HUES64 (cell line): ENCODE results near the gene ACADVL.

Experiments used
- H3K27ac ChIP-seq: 2 replicates; pipeline ENCODE4 v1.7.0; 2013; ENCODE audit warnings: low read depth, low read length, inconsistent platforms
- H3K27me3 ChIP-seq: 2 replicates; pipeline ENCODE4 v1.6.1; 2013; ENCODE audit warnings: mild to moderate bottlenecking, low read length; ENCODE audit not compliant: insufficient read depth
- H3K36me3 ChIP-seq: 2 replicates; pipeline ENCODE4 v1.6.1; 2013; ENCODE audit warnings: mild to moderate bottlenecking, low read length; ENCODE audit not compliant: insufficient read depth
- H3K4me1 ChIP-seq: 2 replicates; pipeline ENCODE4 v1.6.1; 2013; ENCODE audit warnings: mild to moderate bottlenecking, low read length, moderate library complexity; ENCODE audit not compliant: insufficient read depth
- H3K4me3 ChIP-seq: 2 replicates; pipeline ENCODE4 v1.5.1; 2013; ENCODE audit warnings: mild to moderate bottlenecking, low read length, moderate library complexity
- H3K9ac ChIP-seq: 2 replicates; pipeline ENCODE4 v1.6.1; 2013; ENCODE audit warnings: mild to moderate bottlenecking, low read depth, low read length
- H3K9me3 ChIP-seq: 2 replicates; pipeline ENCODE4 v1.6.1; 2013; ENCODE audit warnings: low read depth, low read length; ENCODE audit not compliant: insufficient read depth
- whole genome bisulfite sequencing: fragments of 150-250, 120-280 bp; methylation state at CpG from one replicate; pipeline ENCODE4 v1.1.7; 2013; ENCODE audit warnings: missing lambda C conversion rate; 5-methylcytosine and 5-hydroxymethylcytosine counted together

The ACADVL gene

DNA sequence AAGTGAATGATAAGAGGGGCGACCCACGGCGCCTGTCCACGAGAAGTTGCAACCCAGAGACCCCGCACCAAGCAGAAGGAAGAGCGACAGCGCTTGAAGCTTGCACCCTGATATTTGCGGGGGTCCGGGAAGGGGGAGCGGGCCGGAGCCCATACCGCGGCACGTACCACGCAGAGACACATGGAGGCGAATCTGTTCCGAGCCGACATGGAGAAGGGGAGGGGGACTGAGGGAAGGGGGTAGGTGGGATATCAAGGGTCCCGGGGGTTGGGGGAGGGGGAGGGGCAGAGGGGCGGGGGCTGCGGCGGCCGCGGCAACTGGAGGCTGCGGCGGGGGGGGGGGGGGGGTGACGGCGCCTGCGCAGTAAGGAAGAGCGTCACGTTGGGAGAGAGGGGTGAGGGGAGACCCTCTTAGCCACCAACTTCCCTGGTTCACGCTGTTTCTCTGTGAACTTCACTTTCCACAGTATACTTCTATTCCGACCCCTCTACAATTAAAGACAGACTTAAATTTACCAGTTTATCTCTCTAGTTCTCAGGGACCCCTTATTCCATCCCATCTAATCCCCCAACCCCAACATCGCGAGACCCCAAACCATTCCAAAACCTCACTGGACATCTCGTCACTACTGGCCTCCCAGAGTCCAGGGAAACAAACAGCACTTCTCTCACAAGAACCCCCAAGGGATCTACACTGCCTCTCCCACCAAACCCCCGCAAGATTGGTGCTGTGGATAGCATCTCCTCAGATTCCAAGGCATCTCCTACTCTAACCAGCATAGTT lies 8.1 kb upstream of the ACADVL start:
- no peak overlapping the region for H3K27ac ChIP-seq
- 12% methylated on average over 24 of the region's 37 CpGs for WGBS
- H3K9ac ChIP-seq: peak overlapping the region; percentile 56

DNA sequence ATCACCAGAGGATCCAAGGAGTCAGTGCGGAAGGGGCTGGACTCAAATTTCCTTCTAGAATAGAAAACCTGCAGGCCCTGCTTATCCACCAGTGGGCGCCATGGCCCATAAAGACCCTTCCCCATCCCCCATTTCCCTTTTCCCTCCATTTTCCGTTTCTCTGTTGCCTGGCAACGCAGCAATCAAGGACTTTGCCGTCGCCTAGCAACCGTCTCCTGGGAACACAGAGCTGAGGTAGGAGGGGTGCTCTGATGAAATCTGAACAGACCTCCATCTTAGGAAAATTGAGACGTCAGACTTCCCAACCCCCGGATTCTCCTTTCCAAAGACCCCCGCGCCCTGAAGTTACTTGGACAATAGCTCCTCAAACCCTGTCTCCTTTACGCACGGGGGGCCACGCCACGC lies 5.8 kb upstream of the ACADVL start:
- Histone ChIP-seq H3K4me1 (peaks cover 29% of the 10 kb centered on the region), H3K27ac (peak overlapping the region; percentile 82), H3K9ac (peak overlapping the region; percentile 57), H3K27me3 (no peaks in the 10 kb centered on the region), H3K4me3 (peak overlapping the region; percentile 53), H3K9me3 (no peaks in the 10 kb centered on the region), H3K36me3 (no peaks in the 10 kb centered on the region)
- WGBS: under 1% methylated on average over 15 of the region's 15 CpGs

More for the DNA sequence above, 8.1 kb upstream of the ACADVL start:
- Histone ChIP-seq H3K4me1 (peaks cover 36% of the 10 kb centered on the region), H3K4me3 (peak overlapping the region; percentile 70), H3K27me3 (no peaks in the 10 kb centered on the region), H3K9me3 (no peaks in the 10 kb centered on the region), H3K36me3 (no peaks in the 10 kb centered on the region)

DNA sequence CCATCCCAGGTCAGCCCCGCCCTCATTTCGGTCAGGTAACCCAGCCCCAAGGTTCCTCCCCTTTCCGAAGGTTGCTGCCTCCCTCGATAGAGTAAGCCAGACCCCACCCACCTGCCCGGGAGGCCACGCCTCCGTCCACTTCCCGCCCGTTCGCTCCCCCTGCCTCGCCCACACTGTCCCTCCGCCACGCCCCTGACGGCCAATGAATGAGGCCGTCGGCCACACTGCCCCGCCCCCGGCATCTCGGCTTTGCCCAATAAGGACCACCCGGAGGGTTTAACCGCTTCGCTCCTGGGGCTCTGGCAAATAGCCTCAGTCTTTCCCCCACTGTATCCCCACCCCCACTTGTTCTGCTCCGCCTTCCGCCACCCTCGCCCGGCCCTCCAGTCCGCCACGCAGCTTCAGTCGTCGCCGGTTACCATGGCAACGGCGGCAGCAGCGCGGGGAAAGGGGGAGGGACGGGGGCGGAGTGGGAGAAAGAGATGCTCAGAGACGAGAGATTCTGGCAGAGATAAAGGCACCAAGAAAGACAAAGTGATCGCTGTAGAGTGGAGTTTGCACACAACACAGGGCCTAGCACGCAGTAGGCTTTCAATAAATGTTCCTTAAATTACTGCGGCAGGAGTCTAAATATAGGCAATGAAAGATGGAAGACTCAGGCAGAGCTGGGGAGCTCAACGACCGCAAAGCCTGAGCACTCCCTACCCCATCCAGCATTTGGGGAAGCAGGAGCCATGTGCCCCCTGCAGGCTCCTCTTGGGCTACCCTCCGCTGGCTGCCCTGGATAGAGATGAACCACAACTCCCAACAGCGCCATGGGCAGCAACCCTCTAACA lies 5.2 kb upstream of the ACADVL start:
- Histone ChIP-seq H3K4me3 (peak overlapping the region; percentile 78), H3K36me3 (no peaks in the 10 kb centered on the region), H3K9ac (peak overlapping the region; percentile 75), H3K27ac (peak overlapping the region; percentile 90), H3K9me3 (no peaks in the 10 kb centered on the region), H3K27me3 (no peaks in the 10 kb centered on the region), H3K4me1 (peaks cover 31% of the 10 kb centered on the region)
- WGBS: under 1% methylated on average over 45 of the region's 45 CpGs

DNA sequence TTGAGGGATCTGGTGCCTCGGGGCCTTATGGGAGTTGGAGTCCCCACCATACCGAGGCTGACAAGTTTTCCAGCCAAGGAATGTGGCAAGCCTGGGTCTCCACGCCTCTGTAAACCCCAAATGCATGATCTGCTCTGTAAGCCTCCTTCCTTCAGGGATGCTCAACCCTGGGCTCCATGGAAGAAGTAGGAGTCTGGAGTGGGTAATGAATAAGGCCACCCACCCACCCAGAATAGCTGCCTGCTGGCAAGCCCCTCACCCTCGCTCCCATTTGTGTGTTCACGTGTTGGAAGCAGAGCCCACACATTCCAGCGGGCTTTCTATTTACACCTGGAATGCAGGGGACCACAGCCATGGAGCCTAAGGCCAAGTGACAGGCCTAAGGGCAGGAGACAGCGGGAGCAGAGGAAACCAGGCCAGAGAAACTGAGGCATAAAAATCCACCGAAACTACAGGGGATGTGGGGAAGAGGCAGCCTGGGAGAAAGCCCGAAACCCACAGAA lies 4.6 kb upstream of the ACADVL start:
- Histone ChIP-seq H3K27me3 (no peaks in the 10 kb centered on the region), H3K27ac (peak overlapping the region; percentile 90), H3K9me3 (no peaks in the 10 kb centered on the region), H3K9ac (peak overlapping the region; percentile 17; the same call in 1 of the 2 replicates), H3K4me1 (peaks cover 32% of the 10 kb centered on the region), H3K36me3 (no peaks in the 10 kb centered on the region), H3K4me3 (peak overlapping the region; percentile 78)
- whole genome bisulfite sequencing: 9% methylated on average over 9 of the region's 9 CpGs

DNA sequence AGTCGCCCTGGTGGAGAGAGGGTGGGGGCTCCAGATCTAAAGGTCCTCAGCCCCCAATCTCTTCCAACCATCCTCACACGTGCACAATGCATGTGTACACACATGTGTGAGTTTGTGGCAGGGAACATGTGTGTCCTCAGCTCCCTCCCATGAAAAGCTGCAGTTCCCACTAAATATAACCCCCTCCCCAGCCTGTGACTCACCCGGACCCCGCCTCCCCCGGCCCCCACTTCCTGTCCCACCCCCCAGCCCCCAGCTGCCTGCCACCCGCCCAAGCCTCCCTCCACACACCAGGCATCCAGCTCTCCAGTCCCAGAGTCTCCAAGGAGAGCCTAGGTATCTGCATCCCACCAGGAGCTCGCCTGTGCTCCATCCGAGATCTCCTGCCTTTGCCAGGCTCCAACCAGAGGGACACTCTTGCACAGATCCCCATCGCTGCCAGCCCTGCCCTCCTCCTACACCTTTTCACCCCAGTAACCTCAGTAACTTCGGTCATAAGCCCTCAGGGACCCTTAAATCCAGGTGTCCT lies 4.0 kb upstream of the ACADVL start:
- Histone ChIP-seq H3K27me3 (no peaks in the 10 kb centered on the region), H3K4me1 (peaks cover 30% of the 10 kb centered on the region), H3K4me3 (peak overlapping the region; percentile 78), H3K9ac (peak overlapping the region; percentile 17; the same call in 1 of the 2 replicates), H3K9me3 (no peaks in the 10 kb centered on the region), H3K36me3 (no peaks in the 10 kb centered on the region), H3K27ac (peak overlapping the region; percentile 90)
- WGBS: 5% methylated on average over 7 of the region's 10 CpGs

DNA sequence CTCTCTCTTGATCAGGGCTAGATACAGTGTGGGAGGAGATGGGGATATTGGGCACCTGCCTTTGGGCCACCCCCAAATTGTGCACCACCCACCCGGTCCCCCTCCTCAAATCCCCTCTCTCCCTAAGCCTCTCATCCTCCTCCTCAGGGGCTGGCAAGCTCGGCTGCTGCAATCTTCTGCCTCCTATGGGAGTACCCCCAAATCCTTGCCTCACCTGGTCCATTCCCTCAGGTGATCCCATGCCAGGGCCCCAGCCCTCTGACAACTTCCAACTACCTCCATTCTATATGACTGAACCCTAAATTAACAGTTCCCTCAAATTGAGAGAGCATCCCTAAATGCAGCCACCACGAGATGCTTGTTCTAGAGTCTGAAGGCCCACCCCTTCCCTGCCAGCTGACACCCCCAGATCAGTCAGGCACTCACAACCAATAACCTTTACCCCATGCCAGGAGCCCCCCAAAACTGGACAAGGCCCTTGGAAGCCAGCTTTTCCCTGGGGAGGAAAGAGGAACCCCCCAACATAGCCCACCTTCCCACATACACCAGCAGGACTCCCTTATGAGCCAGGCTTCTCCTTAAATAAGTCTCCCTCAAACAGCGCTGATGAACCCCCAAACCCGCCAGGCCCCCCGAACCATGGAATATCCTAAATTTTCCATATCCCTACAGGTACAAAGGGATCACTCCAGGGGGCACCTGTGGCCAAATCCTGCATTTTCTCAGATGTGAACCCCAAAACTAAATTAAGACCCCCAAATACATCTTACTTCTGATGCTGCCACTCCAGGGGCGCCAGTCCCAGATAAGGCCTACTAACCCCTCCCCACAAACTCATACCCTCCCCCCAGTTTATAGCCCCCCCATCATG lies 3.3 kb upstream of the ACADVL start:
- H3K27ac ChIP-seq: peak overlapping the region; percentile 33; the same call in 1 of the 2 replicates
- peak overlapping the region; percentile 1; the same call in 1 of the 2 replicates for H3K9ac ChIP-seq
- H3K36me3 ChIP-seq: peaks cover 5% of the 10 kb centered on the region
- H3K4me1 ChIP-seq: peaks cover 33% of the 10 kb centered on the region; the same call in 1 of the 2 replicates
- no peaks in the 10 kb centered on the region for H3K9me3 ChIP-seq
- H3K4me3 ChIP-seq: peak overlapping the region; percentile 42
- WGBS: 19% methylated on average over 7 of the region's 7 CpGs
- no peaks in the 10 kb centered on the region for H3K27me3 ChIP-seq

DNA sequence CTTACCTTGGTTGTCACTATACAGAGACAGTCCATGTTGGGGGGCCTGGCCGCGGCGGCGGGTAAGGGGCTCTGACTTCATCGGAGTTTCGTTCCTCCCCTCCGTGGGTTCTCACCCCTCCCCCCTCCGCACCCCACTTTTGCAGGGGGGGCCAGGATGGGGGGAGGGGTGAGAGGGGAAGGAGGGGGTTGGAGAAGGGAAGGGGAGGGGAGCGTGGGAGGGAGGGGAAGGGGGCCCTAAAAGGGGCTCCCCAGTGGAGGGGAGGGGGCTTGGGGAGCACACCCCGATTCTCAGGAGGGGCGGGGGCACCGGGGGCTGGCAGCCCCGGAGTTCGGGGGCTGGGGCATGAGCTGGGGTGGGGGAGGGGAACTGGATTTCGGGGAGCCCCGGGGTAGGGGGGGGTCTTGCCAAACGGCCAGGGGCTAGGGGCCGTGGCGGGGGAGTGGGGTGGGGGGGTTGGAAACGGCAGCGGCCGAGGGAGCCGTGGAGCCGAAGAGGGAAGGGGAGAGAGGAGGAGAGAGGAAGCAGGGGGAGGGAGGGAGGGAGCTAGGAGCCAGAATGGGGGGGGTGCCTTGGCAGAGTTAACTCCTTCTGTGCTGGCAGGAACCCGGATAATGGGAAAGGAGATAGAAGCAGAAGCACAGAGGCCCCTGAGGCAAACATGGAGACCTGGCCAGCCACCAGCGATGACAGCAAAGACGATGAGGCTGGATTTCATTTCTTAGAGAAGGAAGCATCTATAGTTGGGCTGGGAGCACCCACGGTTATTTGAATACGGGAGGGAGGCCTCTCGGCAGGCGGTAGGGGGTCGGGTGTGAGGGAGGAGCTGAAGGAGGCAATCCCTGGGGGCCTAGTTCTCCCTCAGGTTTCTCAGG lies 2.4 kb upstream of the ACADVL start:
- peak overlapping the region; percentile 47; the same call in 1 of the 2 replicates for H3K9ac ChIP-seq
- H3K27me3 ChIP-seq: no peaks in the 10 kb centered on the region
- WGBS: 3% methylated on average over 27 of the region's 32 CpGs
- H3K36me3 ChIP-seq: peaks cover 14% of the 10 kb centered on the region
- peak overlapping the region; percentile 54 for H3K4me3 ChIP-seq
- no peaks in the 10 kb centered on the region for H3K9me3 ChIP-seq
- peak overlapping the region; percentile 9; the same call in 1 of the 2 replicates for H3K27ac ChIP-seq
- peaks cover 27% of the 10 kb centered on the region; the same call in 1 of the 2 replicates for H3K4me1 ChIP-seq

DNA sequence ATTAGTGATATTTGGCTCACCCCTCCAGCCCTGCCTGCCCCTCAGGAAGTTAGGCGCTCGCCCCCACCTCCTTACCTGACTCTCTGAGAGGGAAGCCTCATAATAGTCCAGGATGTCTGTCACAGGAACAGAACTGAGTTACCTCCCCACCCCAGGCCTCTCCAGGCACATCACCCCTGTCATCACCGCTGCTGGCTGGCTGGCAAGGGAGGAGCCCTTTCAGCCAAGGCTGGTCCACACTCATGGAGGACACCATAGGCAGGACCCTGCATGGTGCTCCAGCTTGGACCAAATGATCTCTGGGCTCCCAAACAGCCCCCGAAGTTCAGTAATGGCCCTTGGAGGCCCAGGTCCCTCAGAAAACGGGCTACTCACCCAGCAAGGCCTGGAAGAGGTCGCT lies 1.6 kb upstream of the ACADVL start:
- Histone ChIP-seq H3K4me1 (peaks cover 26% of the 10 kb centered on the region; the same call in 1 of the 2 replicates), H3K27me3 (no peaks in the 10 kb centered on the region), H3K9ac (peak overlapping the region; percentile 47; the same call in 1 of the 2 replicates), H3K27ac (peak overlapping the region; percentile 9; the same call in 1 of the 2 replicates), H3K36me3 (peaks cover 22% of the 10 kb centered on the region), H3K9me3 (no peaks in the 10 kb centered on the region), H3K4me3 (peak overlapping the region; percentile 54)
- WGBS: 81% methylated on average over 6 of the region's 6 CpGs

DNA sequence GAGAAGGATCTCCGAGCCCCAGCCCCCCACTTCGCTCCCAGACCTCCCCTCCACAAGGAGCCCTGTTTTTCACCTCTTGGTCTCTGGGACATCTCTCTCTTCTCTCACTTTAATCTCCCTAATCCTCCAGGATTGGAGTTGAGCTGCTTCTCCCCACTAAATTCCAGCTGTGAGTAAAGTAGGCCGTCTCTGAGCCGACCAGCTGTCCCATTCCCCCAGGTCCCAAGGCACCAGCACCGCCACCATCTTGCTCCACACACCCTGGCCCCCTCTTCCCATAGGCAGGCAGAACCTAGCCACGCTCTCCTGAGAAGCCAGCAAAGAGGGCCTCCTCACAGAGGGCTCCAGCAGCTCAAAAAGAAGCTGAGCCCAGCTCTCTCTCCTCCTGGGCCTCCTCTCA lies 980 bp upstream of the ACADVL start:
- Histone ChIP-seq H3K9ac (no peak overlapping the region), H3K27me3 (no peaks in the 10 kb centered on the region), H3K4me3 (no peak overlapping the region), H3K4me1 (peaks cover 21% of the 10 kb centered on the region; the same call in 1 of the 2 replicates), H3K36me3 (peaks cover 28% of the 10 kb centered on the region), H3K27ac (no peak overlapping the region), H3K9me3 (no peaks in the 10 kb centered on the region)
- 71% methylated on average over 6 of the region's 6 CpGs for WGBS
